ENCODE results near the gene U2AF1L4. TPM values are rescaled to one million over a fixed set of nuclear protein-coding genes. Genes with fewer than 3 reads are reported as not detected.
A peak's percentile ranks its signal among the peaks of the same experiment; 100 is the strongest.

Gene U2AF1L4
- total RNA-seq (2021): 13.9 and 14.3 TPM in 2 replicates
- Bru-seq, nascent RNA: percentile 59 among the genes with signal in this experiment
- percentile 76 among the genes with signal in this experiment for BruChase-seq, experiment 1, labeled RNA remaining after a 2-hour chase
- percentile 82 among the genes with signal in this experiment for BruChase-seq, experiment 2, labeled RNA remaining after a 6-hour chase
- long read RNA-seq, partial matches to known transcripts: 0 of 23 reads
- long read RNA-seq, other reads (novel, unspliced or antisense): 20 of 23 reads

- TF ChIP-seq CTCF (conservative IDR thresholded peaks at IDR 0.05): no peak
- no peak for TF ChIP-seq EZH2 (IDR thresholded peaks at IDR 0.05; ENCODE audit: low read depth)
- Histone ChIP-seq H4K20me1 (ENCODE audit: insufficient read depth) (no peaks in the 10 kb centered on the region), H3K36me3 (ENCODE audit: low read depth) (no peaks in the 10 kb centered on the region), H3K4me1 (replicated peaks; ENCODE audit: insufficient read depth) (peaks cover 38% of the 10 kb centered on the region), H3K9me3 (ENCODE audit: insufficient read depth, low read depth) (no peaks in the 10 kb centered on the region), H3K79me2 (ENCODE audit: low read depth) (peaks cover 29% of the 10 kb centered on the region), H3K27me3 (ENCODE audit: insufficient read depth, low read depth) (no peaks in the 10 kb centered on the region), H2AFZ (peak within 1 kb of the TSS; percentile 95), H3K27ac (peak within 1 kb of the TSS; percentile 95), H3K4me2 (peak within 1 kb of the TSS; percentile 94), H3F3A (ENCODE audit: insufficient read depth, low read depth) (peaks cover 19% of the 10 kb centered on the region), H3K9me2 (ENCODE audit: insufficient read depth) (no peaks in the 10 kb centered on the region), H3K4me3 (peak within 1 kb of the TSS; percentile 97)
- ChIA-PET CTCF (interaction anchor here (0.6 kb wide), 1 partner anchor 232 kb away, joined by 9 read pairs; the partner anchor contains the start of gene DMKN), POLR2A (ENCODE audit: unreplicated experiment) (interaction anchor here (0.5 to 0.7 kb wide), 6 partner anchors 90 to 970 kb away, joined by 3 to 27 read pairs (median 4); partner anchors contain the start of gene NFKBID)
- peak; percentile 96 to 98 for DNase-seq
- intact Hi-C loops (cut with micrococcal nuclease; ENCODE audit: unreplicated experiment): loop anchor here (2.0 to 10.0 kb wide), 3 partner anchors 29 to 249 kb away; partner anchors contain the start of genes HCST, NFKBID, SDHAF1 and TYROBP
- BruUV-seq (replicated peaks): TSS peak; percentile 64
These were observed at the start of gene U2AF1L4, which contains the start of gene PSENEN for GRCh38 chr19:35745328-35746086. TSS of gene U2AF1L4 (minus strand) at chr19:35745418. CDS start at chr19:35745391, 27 bp downstream. TSS of gene PSENEN (plus strand) at chr19:35745651. CDS start at chr19:35745931, 280 bp downstream.

GRCh38 chr19:35793381-35794165 is 48.4 kb upstream of the U2AF1L4 start:
- H3K27ac ChIP-seq: no peak overlapping the region
- no peak for TF ChIP-seq CTCF (conservative IDR thresholded peaks at IDR 0.05)
- TF ChIP-seq EZH2 (IDR thresholded peaks at IDR 0.05; ENCODE audit: low read depth): no peak
- DNase-seq: no peak
- POLR2A ChIA-PET (ENCODE audit: unreplicated experiment): no interaction called here
- BruUV-seq (replicated peaks): no TSS peak
- H3K27me3 ChIP-seq (ENCODE audit: insufficient read depth, low read depth): peaks cover 13% of the 10 kb centered on the region
- no peaks in the 10 kb centered on the region for H3K9me2 ChIP-seq (ENCODE audit: insufficient read depth)
- no peaks in the 10 kb centered on the region for H3K9me3 ChIP-seq (ENCODE audit: insufficient read depth, low read depth)
- intact Hi-C loops (cut with micrococcal nuclease; ENCODE audit: unreplicated experiment): no loop called here
- no peaks in the 10 kb centered on the region for H3K79me2 ChIP-seq (ENCODE audit: low read depth)
- H3K36me3 ChIP-seq (ENCODE audit: low read depth): no peaks in the 10 kb centered on the region
- no peak overlapping the region for H2AFZ ChIP-seq
- H3K4me1 ChIP-seq (replicated peaks; ENCODE audit: insufficient read depth): no peaks in the 10 kb centered on the region
- H3K4me3 ChIP-seq: no peak overlapping the region
- no peaks in the 10 kb centered on the region for H3F3A ChIP-seq (ENCODE audit: insufficient read depth, low read depth)
- CTCF ChIA-PET: no interaction called here
- no peak overlapping the region for H3K4me2 ChIP-seq
- no peaks in the 10 kb centered on the region for H4K20me1 ChIP-seq (ENCODE audit: insufficient read depth)

- no TSS peak for BruUV-seq (replicated peaks)
- no peak overlapping the region for H2AFZ ChIP-seq
- no peaks in the 10 kb centered on the region for H3K9me2 ChIP-seq (ENCODE audit: insufficient read depth)
- no peak for TF ChIP-seq CTCF (conservative IDR thresholded peaks at IDR 0.05)
- H3K36me3 ChIP-seq (ENCODE audit: low read depth): no peaks in the 10 kb centered on the region
- no peaks in the 10 kb centered on the region for H4K20me1 ChIP-seq (ENCODE audit: insufficient read depth)
- CTCF ChIA-PET: no interaction called here
- DNase-seq: no peak
- no peaks in the 10 kb centered on the region for H3F3A ChIP-seq (ENCODE audit: insufficient read depth, low read depth)
- H3K4me3 ChIP-seq: no peak overlapping the region
- H3K27ac ChIP-seq: no peak overlapping the region
- no peak overlapping the region for H3K4me2 ChIP-seq
- no peaks in the 10 kb centered on the region for H3K9me3 ChIP-seq (ENCODE audit: insufficient read depth, low read depth)
- no peaks in the 10 kb centered on the region for H3K4me1 ChIP-seq (replicated peaks; ENCODE audit: insufficient read depth)
- POLR2A ChIA-PET (ENCODE audit: unreplicated experiment): no interaction called here
- H3K79me2 ChIP-seq (ENCODE audit: low read depth): no peaks in the 10 kb centered on the region
- peaks cover 16% of the 10 kb centered on the region for H3K27me3 ChIP-seq (ENCODE audit: insufficient read depth, low read depth)
- intact Hi-C loops (cut with micrococcal nuclease; ENCODE audit: unreplicated experiment): no loop called here
These were observed 47.7 kb upstream of the U2AF1L4 start for GRCh38 chr19:35792888-35793287.
